Measurements from ENCODE around the gene DERA.
"Not testable (repeated sequence)": the region's sequence is repeated elsewhere in the genome, so short reads cannot be mapped to it uniquely, and the experiment has no call there.

DERA gene

DNA sequence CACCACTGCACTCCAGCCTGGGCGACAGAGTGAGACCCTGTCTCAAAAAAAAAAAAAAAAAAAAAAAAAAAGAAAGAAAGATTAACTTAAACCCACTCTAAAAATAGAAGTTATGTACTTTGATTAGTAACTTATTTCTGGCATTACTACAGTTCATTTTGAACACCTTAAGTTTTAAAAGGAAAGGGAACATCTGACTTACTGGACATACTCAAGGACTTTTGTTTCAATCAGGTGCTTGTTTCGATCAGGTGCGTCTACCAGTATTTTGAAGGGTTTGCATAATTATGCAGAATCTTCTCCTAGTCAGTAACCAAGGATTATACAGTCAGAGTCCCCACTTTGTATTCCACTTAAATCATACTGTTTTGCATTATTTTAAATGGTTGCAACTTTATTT, 105.6 kb downstream of the DERA start:
- DNase-seq = no peak

DNA sequence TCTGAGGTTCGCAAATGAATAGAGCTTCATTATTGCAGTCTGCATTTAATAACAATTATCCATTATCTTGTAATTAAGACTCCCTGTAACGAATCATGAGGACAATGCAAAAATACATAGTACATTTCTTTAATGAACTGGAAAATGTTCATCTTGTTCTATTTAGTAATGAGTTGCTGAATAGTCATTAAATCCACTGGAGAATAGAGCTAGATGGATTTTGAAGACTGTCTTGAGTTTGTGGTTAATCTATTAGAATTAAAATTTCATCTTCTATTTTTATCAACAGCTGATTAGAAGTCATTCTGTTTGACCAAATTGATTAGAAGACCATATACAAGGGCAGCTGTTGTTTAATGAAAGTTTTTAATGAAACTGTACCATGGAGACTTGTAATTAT, 107.2 kb downstream of the DERA start:
- DNase-seq = no peak

DNA sequence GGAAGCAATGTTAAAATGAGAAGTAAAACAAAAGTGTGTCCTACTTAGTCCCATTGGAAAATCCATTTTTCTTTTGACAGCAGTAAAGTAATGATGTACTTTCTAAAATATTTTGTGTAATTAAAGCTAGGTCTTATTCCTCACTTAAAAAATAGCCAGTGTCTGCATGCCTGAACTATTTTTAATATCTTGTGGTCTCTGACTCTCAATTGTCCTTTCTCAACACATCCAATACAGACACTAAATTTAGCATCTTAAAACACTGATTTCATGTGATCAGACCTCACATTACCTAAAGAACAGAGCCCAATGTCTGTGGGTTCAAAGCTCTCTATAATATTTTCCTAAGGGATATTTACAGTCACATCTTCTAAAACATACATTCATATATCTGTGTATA, 108.0 kb downstream of the DERA start:
- DNase-seq = no peak

DNA sequence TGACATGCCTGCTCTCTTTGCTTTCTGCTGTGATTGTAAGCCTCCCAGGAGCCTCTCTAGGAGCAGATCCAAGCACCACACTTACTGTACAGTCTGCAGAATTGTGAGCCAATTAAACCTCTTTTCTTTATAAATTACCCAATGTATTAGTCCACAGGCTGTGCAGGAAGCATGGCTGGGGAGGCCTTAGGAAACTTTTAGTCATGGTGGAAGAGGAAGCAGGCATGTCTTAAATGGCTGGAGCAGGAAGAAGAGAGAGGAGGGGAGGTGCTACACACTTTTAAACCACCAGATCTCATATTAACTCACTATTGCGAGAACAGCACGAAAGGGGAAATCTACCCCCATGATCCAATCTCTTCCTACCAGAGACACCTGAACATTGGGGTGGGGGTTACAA, 108.9 kb downstream of the DERA start:
- peak; percentile 45 for DNase-seq

DNA sequence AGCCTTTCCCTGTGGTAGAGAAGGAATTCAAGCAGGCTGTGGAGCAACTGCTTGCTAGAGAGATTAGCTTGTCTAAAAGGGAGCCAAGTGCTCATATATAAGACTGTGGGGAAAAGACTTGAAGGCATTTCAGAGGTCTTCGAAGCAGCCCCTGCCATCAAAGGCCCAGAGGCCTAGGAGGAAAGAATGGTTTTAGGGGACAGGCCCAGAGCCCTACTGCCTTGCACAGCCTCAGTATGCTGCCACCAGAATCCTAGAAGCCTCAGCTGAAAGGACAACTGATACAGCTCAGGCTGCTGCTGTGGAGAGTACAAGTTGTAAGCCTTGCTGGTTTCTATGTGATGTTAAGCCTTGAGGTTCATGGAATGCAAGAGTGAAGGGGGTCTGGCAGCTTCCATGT, 109.9 kb downstream of the DERA start:
- DNase-seq = no peak

DNA sequence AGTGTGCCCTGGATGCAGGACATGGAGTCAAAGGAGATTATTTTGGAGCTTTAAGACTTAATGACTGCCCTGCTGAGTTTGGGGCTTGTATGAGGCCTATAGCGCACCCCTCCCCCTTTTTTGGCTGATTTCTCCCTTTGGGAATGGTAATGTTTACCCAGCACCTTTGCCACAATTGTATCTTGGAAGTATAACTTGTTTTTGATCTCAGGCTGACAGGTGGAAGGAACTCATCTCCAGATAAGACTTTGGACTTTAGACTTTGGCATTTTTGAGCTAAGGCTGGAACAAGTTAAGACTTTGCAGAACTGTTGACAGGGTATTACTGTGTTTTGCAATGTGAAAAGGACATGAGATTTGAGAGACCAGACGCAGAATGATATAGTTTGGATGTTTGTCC, 110.5 kb downstream of the DERA start:
- no peak for DNase-seq

DNA sequence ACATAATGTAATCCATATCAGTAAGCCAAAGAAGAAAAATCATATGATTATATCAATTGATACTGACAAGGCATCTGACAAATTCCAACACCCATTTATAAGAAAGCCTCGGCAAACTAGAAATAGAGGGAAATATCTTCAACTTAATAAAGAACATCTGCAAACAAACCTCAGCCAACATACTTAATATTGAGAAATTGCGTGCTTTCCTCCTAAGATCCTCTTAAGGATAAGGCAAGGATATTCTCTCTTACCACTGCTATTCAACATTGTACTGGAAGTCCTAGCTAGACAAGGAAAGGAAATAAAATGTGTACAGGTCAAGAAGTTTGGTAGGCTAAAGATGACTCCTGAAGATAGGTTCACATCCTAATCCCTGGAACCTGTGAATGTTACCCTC, 115.9 kb downstream of the DERA start:
- no peak for DNase-seq

DNA sequence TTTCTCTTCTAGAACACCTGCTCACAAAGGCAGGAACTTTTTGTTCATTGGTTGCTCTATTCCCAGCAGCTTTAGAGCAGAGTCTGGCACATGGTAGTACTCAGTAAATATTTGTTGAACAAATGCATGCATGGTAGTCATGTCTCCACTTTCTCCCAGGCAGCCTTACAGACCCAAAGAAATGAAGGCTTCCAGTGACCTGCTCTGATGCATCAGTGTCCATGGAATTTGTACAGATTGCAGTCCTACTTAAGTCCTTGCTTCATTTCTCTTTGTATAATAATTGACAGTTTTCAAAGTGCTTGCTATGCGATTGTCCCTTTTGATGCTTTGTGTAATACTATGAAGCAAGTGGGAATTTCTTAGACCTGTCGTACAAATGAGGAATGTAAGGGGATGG, 119.6 kb downstream of the DERA start:
- no peak for DNase-seq

DNA sequence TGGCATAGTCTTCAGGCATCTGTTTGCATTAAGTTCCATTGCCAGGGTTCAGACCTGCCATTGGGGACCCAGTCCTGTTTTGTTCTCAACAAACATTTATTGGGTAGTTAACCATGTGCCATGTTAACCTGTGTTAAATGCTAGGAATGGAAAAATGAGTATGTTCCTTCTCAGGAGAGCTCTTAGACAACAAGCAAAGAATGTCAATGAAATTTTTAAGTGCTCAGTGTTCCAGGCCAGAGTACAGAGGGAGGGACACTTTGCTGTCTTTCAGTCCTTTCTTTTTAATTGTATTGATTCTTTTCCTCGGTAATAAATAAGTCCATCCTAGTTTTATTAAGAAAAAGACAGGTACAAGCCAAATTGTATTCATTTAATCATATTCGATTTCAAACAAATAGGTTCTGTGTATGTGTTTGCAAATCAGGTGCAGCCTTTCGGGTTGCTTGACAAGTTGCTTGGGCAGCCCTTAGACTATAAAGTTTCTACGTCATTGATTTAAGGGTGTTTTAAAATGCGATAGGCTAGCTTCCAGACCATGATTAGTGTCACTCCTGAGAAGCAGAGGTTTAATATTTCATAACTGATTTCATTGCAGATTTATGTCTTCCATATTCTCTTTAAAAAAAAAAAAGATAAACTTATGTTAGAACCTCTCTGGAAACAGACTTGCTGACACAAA, 123.1 kb downstream of the DERA start:
- DNase-seq = no peak

DNA sequence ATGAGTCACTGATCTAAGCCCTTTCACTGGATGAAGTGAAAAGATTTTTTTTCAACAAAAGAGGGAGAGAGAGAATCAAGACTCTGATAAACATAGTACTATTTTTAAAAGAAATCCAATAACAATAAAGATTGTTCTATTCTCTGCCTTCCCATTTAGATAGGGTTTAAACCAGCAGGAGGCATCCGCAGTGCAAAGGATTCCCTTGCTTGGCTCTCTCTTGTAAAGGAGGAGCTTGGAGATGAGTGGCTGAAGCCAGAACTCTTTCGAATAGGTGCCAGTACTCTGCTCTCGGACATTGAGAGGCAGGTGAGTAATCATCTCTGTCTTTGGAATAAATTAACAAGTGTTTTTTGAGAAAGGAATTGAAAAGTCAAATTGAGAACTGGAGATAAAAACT, 124.9 kb downstream of the DERA start:
- DNase-seq = no peak

DNA sequence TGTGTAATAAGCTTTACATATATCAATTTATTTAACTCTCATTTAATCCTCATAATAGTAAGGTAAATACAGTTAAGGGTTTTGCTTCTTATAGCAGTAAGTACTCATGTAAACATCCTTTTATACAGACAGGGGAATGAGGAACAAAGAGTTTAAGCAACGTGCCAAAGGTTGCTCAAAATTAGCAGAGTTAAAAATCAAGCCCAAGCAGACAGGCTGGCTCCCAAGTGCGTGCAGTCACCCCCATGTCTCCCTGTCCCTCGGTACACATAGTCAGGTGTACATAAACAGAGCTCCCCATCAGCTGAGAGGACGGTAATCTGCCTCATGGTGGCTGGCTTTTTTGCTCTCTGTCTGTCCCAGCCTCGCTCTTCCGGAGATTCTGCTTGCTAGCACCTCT, 126.4 kb downstream of the DERA start:
- DNase-seq = no peak

DNA sequence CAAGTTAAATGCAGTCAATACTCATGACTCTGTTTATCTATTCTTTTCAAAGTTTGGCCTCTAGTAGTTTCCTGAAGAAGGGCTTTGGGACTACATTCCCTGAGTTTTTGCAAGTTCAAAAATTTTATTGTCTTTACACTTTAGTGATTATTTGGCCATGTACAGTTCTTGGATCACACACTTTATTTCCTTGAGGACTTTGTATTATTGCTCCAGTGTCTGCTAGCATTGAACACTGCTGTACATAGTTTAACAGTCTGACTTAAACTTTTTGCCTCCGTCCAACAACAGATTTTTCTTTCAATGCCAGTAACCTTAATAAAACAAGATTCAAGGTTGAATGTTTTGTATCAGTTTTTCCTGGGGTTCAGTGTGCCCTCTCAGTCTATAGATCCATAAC, 132.3 kb downstream of the DERA start:
- no peak for DNase-seq

DNA sequence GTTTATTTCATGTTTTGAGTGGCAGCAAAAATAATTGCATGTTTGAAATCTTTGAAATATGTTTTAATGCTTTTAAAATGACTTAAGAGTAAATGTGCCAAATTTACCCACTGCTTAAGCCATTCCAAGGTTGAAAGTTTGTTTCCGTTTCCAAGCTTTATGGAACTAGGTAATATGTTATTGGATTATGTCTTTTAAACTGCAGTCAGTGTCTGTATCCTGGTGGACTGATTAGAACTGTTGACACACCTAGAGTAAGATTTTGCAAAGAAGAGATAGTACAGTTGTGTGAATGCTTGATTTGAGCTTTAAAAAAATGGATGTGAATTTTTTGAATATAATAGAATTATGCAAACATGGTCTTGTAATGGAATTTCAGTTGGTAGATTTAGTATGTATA, 135.1 kb downstream of the DERA start:
- DNase-seq = no peak

DNA sequence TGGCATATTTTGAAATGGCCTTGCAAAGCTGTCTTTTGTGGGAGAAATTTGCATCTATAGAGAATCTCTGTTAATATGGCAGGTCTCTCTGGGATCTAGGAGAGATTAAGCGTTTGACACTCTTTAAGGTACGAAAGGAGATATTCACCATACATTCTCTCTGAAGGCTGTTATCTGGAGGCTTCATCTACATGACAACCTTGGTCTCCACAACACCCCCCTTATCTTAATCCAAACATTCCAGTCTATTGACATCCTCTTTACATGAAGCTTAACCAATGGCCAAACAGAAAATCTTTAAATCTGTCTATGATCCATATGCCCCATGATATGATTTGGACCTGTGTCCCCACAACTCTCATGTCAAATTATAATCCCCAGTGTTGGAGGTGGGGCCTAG, 137.4 kb downstream of the DERA start:
- no peak for DNase-seq

DNA sequence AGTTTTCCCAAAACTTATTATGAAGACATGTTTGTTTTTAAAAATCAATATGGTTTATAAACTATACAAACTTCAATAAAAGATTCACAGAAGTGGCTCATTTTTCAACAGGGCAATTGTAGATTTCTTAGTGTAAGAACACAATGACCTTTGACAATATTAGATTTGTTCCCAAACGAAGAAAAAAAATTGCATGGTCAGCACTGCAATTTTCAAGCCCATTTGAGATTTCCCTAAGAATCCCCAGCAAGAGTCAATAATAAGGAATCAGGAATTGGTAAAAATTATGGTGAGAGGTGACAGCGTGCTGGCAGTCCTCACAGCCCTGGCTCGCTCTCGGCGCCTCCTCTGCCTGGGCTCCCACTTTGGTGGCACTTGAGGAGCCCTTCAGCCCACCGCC, 145.8 kb downstream of the DERA start:
- DNase-seq = no peak

DNA sequence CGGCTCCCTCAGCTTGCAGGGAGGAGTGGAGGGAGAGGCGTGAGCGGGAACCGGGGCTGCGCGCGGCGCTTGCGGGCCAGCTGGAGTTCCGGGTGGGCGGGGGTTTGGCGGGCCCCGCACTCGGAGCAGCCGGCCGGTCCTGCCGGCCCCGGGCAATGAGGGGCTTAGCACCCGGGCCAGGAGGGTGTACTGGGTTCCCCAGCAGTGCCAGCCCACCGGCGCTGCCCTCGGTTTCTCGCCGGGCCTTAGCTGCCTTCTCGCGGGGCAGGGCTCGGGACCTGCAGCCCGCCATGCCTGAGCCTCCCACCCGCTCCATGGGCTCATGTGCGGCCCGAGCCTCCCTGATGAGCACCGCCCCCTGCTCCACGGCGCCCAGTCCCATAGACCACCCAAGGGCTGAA, 146.2 kb downstream of the DERA start:
- DNase-seq = not testable (repeated sequence)

DNA sequence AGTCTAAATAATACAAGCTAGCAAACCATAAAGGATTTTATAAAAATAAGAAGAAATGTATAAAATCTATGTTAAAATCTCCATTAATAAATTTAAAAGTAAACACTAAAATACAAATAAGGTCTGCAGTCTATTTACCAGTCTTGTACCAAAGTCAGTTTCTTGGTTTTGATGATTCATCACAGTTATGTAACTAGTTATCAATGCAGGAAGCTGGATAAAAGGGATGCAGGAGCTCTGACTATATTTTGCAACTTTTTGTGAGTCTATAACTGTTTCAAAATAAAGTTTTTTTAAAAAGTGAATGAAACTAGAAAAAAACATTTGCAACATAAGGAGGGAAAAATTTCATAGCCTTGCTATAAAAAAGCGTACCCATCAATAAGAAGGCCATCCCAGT, 151.5 kb downstream of the DERA start:
- peak; percentile 50 for DNase-seq

DNA sequence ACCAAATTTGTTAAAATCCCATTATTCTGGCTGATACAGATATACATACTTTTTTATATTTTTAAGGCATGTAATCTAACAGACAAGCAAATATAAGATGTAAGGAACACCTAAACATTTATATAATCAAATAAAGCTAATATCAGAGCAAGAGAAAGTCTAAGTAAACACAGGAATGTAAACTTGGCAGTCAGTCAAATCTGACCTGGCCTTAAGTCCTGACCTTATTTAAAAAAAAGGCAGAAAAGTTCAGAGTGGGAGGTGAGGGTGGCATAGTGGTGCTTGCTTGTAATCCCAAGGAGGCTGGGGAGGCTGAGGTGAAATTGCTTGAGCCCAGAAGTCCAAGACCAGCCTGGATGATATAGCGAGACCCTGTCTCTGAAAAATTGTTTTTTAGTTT, 152.6 kb downstream of the DERA start:
- no peak for DNase-seq

DNA sequence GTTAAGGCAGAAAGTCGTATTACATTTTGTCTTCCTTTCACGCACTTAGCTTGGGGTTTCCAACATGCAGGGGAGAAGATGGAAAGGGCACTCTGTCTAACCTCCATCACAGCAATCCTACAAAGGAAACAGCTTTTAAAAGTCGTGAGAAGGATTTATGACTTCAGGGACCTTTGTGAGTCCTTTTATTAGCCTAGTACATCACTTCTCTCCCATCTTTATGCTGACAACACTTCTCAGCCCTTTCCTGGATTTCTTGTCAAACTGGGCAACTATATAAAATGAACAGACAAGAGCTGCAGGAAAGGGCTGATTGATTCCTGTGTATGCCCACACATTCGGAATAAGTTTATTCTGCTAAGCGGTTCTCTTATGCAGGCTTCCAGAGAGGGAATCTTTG, 159.0 kb downstream of the DERA start:
- no peak for DNase-seq

DNA sequence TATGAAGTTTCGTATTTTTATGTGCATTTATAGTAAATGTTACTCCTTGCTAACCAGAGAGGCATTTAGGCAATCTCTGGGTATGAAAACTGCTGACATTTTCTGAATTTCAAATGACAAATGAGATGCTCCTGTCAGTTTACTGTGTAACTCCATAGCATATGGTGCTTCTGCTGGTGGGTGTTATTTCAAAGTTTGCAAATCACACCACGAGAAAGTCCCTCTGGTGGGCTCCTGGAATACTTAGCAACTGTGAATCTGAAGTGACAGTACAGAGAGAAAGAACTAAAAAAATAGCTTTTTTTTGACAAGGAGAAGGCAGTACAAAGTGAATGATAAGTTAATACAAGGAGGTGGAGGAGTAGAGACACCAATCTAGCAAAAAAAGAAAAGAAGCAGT, 161.5 kb downstream of the DERA start:
- no peak for DNase-seq

DNA sequence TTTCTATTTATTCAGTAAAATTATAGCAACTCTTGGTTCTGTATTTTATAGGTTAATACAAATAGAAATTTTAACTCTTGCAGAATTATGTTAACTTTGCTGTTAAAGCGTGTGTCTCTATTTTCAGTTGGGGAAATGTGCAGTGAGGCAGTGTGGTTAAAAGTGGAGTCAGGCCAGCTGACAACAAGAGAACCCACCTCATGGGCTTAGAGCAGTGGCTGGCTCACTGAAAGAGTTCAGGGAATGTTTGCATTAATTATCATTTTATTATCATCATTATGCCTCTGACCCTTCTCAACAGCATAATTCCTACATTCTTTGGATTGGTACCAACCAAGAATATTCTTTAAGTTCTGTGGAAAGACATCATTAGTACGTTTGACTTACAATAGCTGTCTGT, 163.8 kb downstream of the DERA start:
- no peak for DNase-seq

DNA sequence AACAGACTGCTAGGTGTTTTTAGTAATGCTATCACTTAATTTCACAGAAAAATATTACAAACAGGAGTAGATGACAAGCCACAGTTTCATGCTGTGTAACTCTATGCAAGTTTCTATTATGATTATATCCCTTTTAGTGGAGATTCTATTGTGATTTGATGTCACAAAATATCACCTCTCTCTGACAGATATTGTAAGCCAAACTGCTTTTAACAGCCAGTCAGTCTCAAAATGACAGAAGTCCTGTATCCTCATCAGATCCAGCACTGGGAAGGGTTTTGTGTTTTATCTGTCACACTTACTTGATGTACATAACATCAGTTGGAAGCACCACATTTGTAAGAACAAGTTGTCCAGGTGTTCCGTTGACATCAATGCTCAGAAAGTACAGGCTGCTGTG, 164.8 kb downstream of the DERA start:
- no peak for DNase-seq

DNA sequence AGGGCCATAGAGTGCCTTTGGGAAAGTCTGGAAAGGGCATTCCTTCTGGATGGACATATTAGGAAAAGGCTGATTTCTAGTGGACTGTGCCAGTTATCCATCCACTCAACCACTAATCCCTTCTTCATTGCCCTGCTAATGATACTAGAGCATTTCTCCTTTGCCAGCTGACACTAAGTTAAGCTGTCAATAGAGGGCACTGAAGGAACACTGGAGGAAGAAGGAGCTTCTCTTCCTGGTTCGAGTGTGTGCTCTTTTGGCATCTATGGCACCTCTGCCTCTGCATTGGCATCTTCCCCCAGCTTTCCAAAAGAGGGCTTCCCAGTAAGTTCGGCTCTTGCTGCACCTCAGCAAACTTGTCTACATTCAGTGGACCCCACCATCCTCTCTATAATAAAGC, 165.4 kb downstream of the DERA start:
- DNase-seq = peak; percentile 52

DNA sequence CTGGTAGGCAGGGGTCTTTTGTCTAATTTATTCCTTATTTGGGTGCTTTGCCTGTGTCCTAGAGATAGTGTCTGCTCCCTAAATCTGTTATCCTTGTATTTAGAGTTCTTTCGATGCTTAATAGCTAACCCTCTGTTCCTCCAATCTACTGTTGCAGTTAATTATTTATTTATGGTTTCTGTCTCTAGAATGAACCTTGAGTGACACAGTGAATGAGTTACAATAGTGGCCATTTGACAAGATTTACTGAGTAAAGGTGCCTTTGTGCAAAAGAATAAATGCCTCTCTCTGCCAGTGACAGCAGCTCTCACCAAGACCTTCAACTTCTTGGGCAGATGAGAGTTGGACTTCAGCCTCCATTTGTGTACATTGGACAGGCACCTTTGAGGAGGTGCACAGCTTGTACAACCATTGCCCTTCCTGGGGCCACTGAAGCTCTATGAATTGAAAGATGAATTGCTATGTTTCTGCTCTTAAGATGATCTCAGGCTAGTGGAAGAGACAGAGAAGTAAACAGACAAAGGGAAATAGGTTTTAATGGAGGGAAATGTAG, 165.9 kb downstream of the DERA start:
- no peak for DNase-seq

DNA sequence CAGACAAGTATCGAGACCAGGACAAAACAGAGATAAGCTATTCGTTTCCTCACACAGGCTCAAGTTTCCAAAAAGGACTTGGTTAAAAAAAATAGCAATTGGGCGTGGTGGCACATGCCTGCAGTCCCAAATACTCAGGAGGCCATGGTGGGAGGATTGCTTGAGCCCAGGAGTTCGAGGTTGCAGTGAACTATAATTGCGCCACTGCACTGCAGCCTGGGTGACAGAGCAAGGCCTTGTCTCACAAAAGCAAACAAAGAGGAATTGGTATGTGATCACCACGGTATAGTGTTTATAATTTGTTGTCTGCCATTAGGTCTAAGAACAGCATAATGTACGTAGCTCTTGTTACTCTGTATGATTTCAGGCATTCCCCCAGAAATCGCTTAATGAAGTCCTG, 175.3 kb downstream of the DERA start:
- DNase-seq = no peak

DNA sequence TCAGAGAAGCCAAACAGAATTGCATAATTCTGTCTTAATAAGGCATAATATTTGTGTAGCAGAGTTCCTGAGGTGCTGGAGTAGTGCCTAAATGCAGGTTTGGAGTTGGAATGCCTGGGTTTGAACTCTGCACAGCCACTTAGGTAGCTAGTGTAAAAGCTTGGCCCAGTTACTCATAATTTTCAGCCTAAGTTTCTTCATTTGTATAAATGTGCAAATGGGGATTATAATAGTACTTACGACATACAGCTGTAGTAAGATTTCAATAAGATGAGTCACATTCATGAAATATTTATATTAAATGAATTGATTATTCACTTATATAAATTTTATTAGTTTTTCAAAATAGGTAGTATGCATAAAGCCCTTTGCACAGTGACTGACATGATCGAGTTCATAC, 175.8 kb downstream of the DERA start:
- no peak for DNase-seq

All from inflammatory macrophage treated with lipopolysaccharide for 4 hours (primary cell).